ENCODE measurements around the gene GLUL.

GRCh38 chr1:182381962-182382819, 9.4 kb downstream of the GLUL start:
- TF ChIP-seq CTCF (conservative IDR thresholded peaks at IDR 0.05 in 1 of 2, IDR thresholded peaks at IDR 0.05 in 1 of 2; ENCODE audit: extremely low read depth in 1 of 2, insufficient read depth in 1 of 2, low read depth in 1 of 2, low read length in 2 of 2) (no peak), EZH2 (IDR thresholded peaks at IDR 0.05; ENCODE audit: borderline replicate concordance, low read length) (no peak)
